Measurements from ENCODE around the gene MGAT4C. TPM values are rescaled to one million over a fixed set of nuclear protein-coding genes. Genes with fewer than 3 reads are reported as not detected.

The MGAT4C gene
- total RNA-seq, 1 experiment from 2014 or later, result 10.3 TPM

DNA sequence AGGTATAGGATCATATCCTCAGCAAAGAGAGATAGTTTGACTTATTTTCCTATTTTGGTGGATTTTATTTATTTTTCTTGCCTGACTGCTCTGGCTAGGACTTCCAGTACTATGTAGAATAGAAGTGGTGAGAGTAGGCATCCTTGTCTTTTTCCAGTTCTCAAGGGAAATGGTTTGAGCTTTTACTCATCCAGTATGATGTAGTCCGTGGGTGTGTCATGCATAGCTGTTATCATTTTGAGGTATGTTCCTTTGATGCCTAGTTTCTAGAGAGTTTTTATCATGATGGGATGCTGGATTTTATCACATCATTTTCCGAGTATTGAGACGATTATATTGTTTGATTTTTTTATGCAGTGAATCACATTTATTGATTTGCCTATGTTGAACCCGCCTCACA lies 97.2 kb downstream of the MGAT4C start:
- ChIA-PET CTCF (no interaction called here), POLR2A (ENCODE audit: low non-redundant PET) (no interaction called here)
- no peaks in the 10 kb centered on the region for H3K4me1 ChIP-seq (ENCODE audit: insufficient read depth, low read length, poor library complexity, severe bottlenecking)
- H3K27me3 ChIP-seq (replicated peaks; ENCODE audit: insufficient read depth, low read depth, low read length, poor library complexity), result no peaks in the 10 kb centered on the region
- H3K27ac ChIP-seq (ENCODE audit: low read depth, low read length, poor library complexity, severe bottlenecking), result no peak overlapping the region
- no TSS peak for BruUV-seq (replicated peaks)
- no peak overlapping the region for H3K4me3 ChIP-seq (ENCODE audit: low read depth, low read length, poor library complexity, severe bottlenecking)
- H3K36me3 ChIP-seq (ENCODE audit: insufficient read depth, low read length, poor library complexity, severe bottlenecking), result no peaks in the 10 kb centered on the region
- intact Hi-C loops (cut with micrococcal nuclease; ENCODE audit: unreplicated experiment), result no loop called here
- no peak for DNase-seq (ENCODE audit: low spot score)
- H3K9me3 ChIP-seq (ENCODE audit: low read depth, low read length, poor library complexity, severe bottlenecking), result no peaks in the 10 kb centered on the region
- no peak for TF ChIP-seq EZH2 (IDR thresholded peaks at IDR 0.05; ENCODE audit: borderline replicate concordance, low read depth, low read length, poor library complexity, severe bottlenecking)
- TF ChIP-seq, protein P1, sequence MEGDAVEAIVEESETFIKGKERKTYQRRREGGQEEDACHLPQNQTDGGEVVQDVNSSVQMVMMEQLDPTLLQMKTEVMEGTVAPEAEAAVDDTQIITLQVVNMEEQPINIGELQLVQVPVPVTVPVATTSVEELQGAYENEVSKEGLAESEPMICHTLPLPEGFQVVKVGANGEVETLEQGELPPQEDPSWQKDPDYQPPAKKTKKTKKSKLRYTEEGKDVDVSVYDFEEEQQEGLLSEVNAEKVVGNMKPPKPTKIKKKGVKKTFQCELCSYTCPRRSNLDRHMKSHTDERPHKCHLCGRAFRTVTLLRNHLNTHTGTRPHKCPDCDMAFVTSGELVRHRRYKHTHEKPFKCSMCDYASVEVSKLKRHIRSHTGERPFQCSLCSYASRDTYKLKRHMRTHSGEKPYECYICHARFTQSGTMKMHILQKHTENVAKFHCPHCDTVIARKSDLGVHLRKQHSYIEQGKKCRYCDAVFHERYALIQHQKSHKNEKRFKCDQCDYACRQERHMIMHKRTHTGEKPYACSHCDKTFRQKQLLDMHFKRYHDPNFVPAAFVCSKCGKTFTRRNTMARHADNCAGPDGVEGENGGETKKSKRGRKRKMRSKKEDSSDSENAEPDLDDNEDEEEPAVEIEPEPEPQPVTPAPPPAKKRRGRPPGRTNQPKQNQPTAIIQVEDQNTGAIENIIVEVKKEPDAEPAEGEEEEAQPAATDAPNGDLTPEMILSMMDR (conservative IDR thresholded peaks at IDR 0.05; ENCODE audit: low read depth, low read length), result no peak

DNA sequence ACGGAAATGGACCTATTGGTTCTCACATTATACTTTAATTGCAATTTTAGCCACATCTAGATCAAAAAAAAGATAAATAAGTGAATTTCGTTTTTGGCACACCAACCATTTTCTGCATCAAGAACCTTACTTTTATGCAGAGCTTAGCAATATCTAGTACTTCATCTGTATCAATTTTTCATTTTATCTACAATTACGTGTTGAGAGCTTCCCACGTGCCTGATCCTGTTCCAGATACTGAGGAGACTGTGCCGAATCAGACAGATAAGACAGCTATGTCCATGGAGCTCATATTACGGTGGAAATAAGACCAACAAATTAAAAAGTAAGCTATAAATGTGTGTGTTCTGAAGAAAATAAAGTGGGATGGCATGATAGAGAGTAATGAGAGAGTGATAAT lies 101.6 kb downstream of the MGAT4C start:
- no peaks in the 10 kb centered on the region for H3K36me3 ChIP-seq (ENCODE audit: insufficient read depth, low read length, poor library complexity, severe bottlenecking)
- H3K27ac ChIP-seq (ENCODE audit: low read depth, low read length, poor library complexity, severe bottlenecking), result no peak overlapping the region
- intact Hi-C loops (cut with micrococcal nuclease; ENCODE audit: unreplicated experiment), result no loop called here
- ChIA-PET CTCF (no interaction called here), POLR2A (ENCODE audit: low non-redundant PET) (no interaction called here)
- no peaks in the 10 kb centered on the region for H3K4me1 ChIP-seq (ENCODE audit: insufficient read depth, low read length, poor library complexity, severe bottlenecking)
- BruUV-seq (replicated peaks), result no TSS peak
- no peaks in the 10 kb centered on the region for H3K9me3 ChIP-seq (ENCODE audit: low read depth, low read length, poor library complexity, severe bottlenecking)
- no peak for DNase-seq (ENCODE audit: low spot score)
- TF ChIP-seq, protein P1 (conservative IDR thresholded peaks at IDR 0.05; ENCODE audit: low read depth, low read length), result no peak
- no peak for TF ChIP-seq EZH2 (IDR thresholded peaks at IDR 0.05; ENCODE audit: borderline replicate concordance, low read depth, low read length, poor library complexity, severe bottlenecking)
- H3K27me3 ChIP-seq (replicated peaks; ENCODE audit: insufficient read depth, low read depth, low read length, poor library complexity), result no peaks in the 10 kb centered on the region
- no peak overlapping the region for H3K4me3 ChIP-seq (ENCODE audit: low read depth, low read length, poor library complexity, severe bottlenecking)

DNA sequence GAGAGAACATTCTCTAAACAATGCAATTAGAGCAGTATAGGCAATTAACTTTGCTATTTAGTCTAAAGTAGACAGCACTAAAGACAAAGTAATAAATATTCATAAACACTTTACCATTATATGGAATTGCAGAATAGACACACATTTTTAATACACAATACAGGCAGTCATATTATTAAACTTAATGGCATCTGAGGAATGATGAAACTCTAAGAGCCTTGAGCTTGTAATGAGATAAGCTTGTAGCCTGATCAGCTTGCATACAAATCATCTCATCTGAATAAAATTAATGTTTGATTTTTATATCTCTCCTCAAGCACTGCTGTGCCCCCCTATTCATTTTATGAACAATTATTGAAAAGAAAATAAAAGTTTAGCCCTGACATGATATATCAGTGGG lies 107.6 kb downstream of the MGAT4C start:
- no peaks in the 10 kb centered on the region for H3K9me3 ChIP-seq (ENCODE audit: low read depth, low read length, poor library complexity, severe bottlenecking)
- no peak overlapping the region for H3K4me3 ChIP-seq (ENCODE audit: low read depth, low read length, poor library complexity, severe bottlenecking)
- no TSS peak for BruUV-seq (replicated peaks)
- ChIA-PET CTCF (no interaction called here), POLR2A (ENCODE audit: low non-redundant PET) (no interaction called here)
- TF ChIP-seq, protein P1 (conservative IDR thresholded peaks at IDR 0.05; ENCODE audit: low read depth, low read length), result no peak
- no peak for TF ChIP-seq EZH2 (IDR thresholded peaks at IDR 0.05; ENCODE audit: borderline replicate concordance, low read depth, low read length, poor library complexity, severe bottlenecking)
- no peak overlapping the region for H3K27ac ChIP-seq (ENCODE audit: low read depth, low read length, poor library complexity, severe bottlenecking)
- H3K4me1 ChIP-seq (ENCODE audit: insufficient read depth, low read length, poor library complexity, severe bottlenecking), result peaks cover 10% of the 10 kb centered on the region
- H3K27me3 ChIP-seq (replicated peaks; ENCODE audit: insufficient read depth, low read depth, low read length, poor library complexity), result no peaks in the 10 kb centered on the region
- no peak for DNase-seq (ENCODE audit: low spot score)
- no peaks in the 10 kb centered on the region for H3K36me3 ChIP-seq (ENCODE audit: insufficient read depth, low read length, poor library complexity, severe bottlenecking)
- intact Hi-C loops (cut with micrococcal nuclease; ENCODE audit: unreplicated experiment), result no loop called here
